ENCODE measurements around the gene AHNAK. TPM values are rescaled to one million over a fixed set of nuclear protein-coding genes. Genes with fewer than 3 reads are reported as not detected.

AHNAK gene
- total RNA-seq, 4 donors from 2014 or later, result 1,278 to 2,374 (median 1,866) TPM

- Histone ChIP-seq H3K27ac (replicated peaks in 1 of 4) (peak overlapping the region in 1 of 4 donors; percentile 22), H3K27me3 (no peaks in the 10 kb centered on the region), H3K9me3 (no peaks in the 10 kb centered on the region), H3K4me1 (peaks cover 20 to 79% (median 38%) of the 10 kb centered on the region in 4 donors), H3K4me3 (no peak overlapping the region), H3K36me3 (peaks cover 88 to 96% (median 94%) of the 10 kb centered on the region in 4 donors)
- 95% methylated on average over 2 of the region's 2 CpGs for WGBS
- no peak for DNase-seq (ENCODE audit: extremely low spot score)
- TF ChIP-seq POLR2AphosphoS5 (IDR thresholded peaks at IDR 0.05) (peak in 1 of 2 donors; percentile 17), CTCF (IDR thresholded peaks at IDR 0.05) (no peak), EP300 (IDR thresholded peaks at IDR 0.05) (no peak), POLR2A (IDR thresholded peaks at IDR 0.05; ENCODE audit: low read depth) (no peak)
- intact Hi-C loops (cut with DNase I), result no loop called here
Measured at GRCh38 chr11:62532096-62532495, 14.5 kb downstream of the AHNAK start.

GRCh38 chr11:62516736-62517371 is 29.8 kb downstream of the AHNAK start:
- Histone ChIP-seq H3K4me3 (no peak overlapping the region), H3K36me3 (peaks cover 52 to 85% (median 83%) of the 10 kb centered on the region in 4 donors), H3K4me1 (peaks cover 31 to 80% (median 59%) of the 10 kb centered on the region in 4 donors), H3K9me3 (no peaks in the 10 kb centered on the region), H3K27ac (replicated peaks in 1 of 4) (peak overlapping the region; percentile 22 to 46 (median 22)), H3K27me3 (no peaks in the 10 kb centered on the region)
- intact Hi-C loops (cut with DNase I), result no loop called here
- no peak for DNase-seq (ENCODE audit: extremely low spot score)
- TF ChIP-seq POLR2A (IDR thresholded peaks at IDR 0.05; ENCODE audit: low read depth) (no peak), POLR2AphosphoS5 (IDR thresholded peaks at IDR 0.05) (peak in 1 of 2 donors; percentile 38), CTCF (IDR thresholded peaks at IDR 0.05) (no peak)
- WGBS, result 75% methylated on average over 13 of the region's 14 CpGs

GRCh38 chr11:62514151-62514550 is 32.5 kb downstream of the AHNAK start:
- no peak for DNase-seq (ENCODE audit: extremely low spot score)
- Histone ChIP-seq H3K36me3 (peaks cover 27 to 58% (median 56%) of the 10 kb centered on the region in 4 donors), H3K4me1 (peaks cover 31 to 84% (median 68%) of the 10 kb centered on the region in 4 donors), H3K4me3 (no peak overlapping the region), H3K27me3 (no peaks in the 10 kb centered on the region), H3K27ac (replicated peaks in 1 of 4) (peak overlapping the region in 2 of 4 donors; percentile 8 to 91), H3K9me3 (no peaks in the 10 kb centered on the region)
- TF ChIP-seq CTCF (IDR thresholded peaks at IDR 0.05), result no peak
- TF ChIP-seq POLR2A (IDR thresholded peaks at IDR 0.05; ENCODE audit: low read depth), result no peak
- WGBS, result 78% methylated on average over 6 of the region's 7 CpGs
- intact Hi-C loops (cut with DNase I), result no loop called here

GRCh38 chr11:62513626-62514025 is 33.0 kb downstream of the AHNAK start:
- 79% methylated on average over 10 of the region's 10 CpGs for WGBS
- Histone ChIP-seq H3K36me3 (peaks cover 22 to 53% (median 51%) of the 10 kb centered on the region in 4 donors), H3K9me3 (no peaks in the 10 kb centered on the region), H3K4me1 (peaks cover 32 to 86% (median 68%) of the 10 kb centered on the region in 4 donors), H3K27me3 (no peaks in the 10 kb centered on the region), H3K27ac (replicated peaks in 1 of 4) (peak overlapping the region in 3 of 4 donors; percentile 60 to 91 (median 79)), H3K4me3 (no peak overlapping the region)
- intact Hi-C loops (cut with DNase I), result no loop called here
- DNase-seq (ENCODE audit: extremely low spot score), result no peak
- TF ChIP-seq POLR2AphosphoS5 (IDR thresholded peaks at IDR 0.05) (no peak), POLR2A (IDR thresholded peaks at IDR 0.05; ENCODE audit: low read depth) (no peak), CTCF (IDR thresholded peaks at IDR 0.05) (no peak), EP300 (IDR thresholded peaks at IDR 0.05) (no peak)

Measured in esophagus muscularis mucosa (tissue), 4 donors.